A673 (cell line): ENCODE measurements around the gene UBE3A.

Experiments used
- EZH2 ChIP-seq: fragments of 200-600 bp; sonication (generic); IDR thresholded peaks from 2 replicates; pipeline ENCODE4 v1.6.1; 2017; ENCODE audit warnings: borderline replicate concordance, low read depth, mild to moderate bottlenecking, mixed read lengths, antibody characterized with exemption, low read length; ENCODE audit not compliant: poor library complexity, severe bottlenecking
- TF ChIP-seq, protein P1 (sequence below): fragments of 300-800, 200-600 bp; sonication (generic); conservative IDR thresholded peaks from 2 replicates; pipeline ENCODE4 v1.5.1; 2017; ENCODE audit warnings: low read depth, mild to moderate bottlenecking, antibody characterized with exemption, low read length, moderate library complexity, mixed read lengths

DNA sequence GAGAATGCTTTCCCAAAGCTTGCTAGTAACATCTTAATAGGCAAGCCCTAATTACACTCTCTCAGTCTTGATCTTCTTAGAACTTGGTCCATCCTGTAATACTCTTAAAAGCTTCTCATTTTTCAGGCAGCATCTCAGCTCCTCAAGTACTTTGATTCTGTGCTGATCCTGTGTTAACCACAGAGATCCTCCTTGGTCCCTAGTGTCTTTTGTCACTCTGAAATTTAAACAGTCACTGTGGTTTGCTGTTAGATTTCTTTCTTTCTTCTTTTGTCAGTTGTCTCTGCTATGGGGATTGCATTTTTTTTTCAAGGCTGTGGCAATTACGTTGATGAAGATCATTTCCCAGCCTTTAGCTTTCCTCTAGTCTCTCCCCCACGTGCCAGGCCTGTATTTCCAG is 26.0 kb upstream of the UBE3A start:
- TF ChIP-seq, protein P1, sequence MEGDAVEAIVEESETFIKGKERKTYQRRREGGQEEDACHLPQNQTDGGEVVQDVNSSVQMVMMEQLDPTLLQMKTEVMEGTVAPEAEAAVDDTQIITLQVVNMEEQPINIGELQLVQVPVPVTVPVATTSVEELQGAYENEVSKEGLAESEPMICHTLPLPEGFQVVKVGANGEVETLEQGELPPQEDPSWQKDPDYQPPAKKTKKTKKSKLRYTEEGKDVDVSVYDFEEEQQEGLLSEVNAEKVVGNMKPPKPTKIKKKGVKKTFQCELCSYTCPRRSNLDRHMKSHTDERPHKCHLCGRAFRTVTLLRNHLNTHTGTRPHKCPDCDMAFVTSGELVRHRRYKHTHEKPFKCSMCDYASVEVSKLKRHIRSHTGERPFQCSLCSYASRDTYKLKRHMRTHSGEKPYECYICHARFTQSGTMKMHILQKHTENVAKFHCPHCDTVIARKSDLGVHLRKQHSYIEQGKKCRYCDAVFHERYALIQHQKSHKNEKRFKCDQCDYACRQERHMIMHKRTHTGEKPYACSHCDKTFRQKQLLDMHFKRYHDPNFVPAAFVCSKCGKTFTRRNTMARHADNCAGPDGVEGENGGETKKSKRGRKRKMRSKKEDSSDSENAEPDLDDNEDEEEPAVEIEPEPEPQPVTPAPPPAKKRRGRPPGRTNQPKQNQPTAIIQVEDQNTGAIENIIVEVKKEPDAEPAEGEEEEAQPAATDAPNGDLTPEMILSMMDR: no peak
- no peak for TF ChIP-seq EZH2
